GM18508 (cell line): ENCODE data around the gene UTS2B.

Experiments used
- ATAC-seq: cut with Tn5 transposase; IDR thresholded peaks from one replicate; pipeline ENCODE4 v1.9.1; 2021; ENCODE audit warnings: moderate number of reproducible peaks; ENCODE audit not compliant: insufficient read depth, unreplicated experiment

Gene UTS2B

DNA sequence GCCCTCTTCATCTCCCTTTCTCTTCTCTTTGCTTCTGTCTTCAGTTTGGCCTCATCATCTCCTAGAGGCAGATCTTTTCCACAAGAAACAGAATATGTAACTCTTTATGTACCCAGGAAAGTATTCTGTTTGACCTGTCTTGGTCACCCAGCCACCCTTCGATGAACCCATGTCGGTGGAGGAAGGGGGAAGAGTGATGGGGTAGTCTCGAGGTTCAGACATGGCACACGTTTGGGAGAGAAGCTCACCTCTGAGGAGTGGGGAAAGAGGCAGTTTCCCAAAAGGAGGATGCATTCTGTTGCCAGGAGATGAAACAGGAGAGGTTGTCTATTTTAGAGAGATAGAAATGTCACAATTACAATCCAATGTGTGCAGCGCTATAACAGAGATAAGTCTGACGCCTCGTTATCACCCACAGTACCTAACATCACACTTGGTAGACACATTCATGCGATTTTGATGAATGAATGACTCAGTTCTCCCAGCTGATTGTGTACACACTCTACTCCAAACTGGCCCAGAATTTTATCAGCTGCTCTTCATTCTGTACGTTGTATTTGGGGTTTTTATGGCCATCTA lies 1.9 kb downstream of the UTS2B start:
- peak; percentile 2 for ATAC-seq

DNA sequence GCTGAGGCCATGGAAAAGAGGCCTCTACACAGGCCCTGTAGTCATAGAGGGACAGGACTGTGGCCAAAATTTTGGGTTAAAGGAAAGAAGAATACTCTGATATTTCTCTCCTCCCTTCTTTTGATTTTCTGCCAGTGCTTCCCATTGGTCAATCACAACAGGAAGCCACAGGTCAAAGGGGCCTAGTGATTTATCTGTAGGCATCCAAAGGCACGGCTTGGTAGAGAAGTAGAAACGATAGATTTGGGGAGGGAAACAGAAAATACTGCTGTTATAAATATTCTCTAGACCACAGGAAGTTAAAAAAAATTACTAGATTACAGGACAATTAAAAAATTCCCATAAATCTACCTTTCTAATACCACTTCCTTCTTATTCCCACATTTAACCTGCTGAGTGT lies 2.8 kb downstream of the UTS2B start:
- ATAC-seq, result no peak

DNA sequence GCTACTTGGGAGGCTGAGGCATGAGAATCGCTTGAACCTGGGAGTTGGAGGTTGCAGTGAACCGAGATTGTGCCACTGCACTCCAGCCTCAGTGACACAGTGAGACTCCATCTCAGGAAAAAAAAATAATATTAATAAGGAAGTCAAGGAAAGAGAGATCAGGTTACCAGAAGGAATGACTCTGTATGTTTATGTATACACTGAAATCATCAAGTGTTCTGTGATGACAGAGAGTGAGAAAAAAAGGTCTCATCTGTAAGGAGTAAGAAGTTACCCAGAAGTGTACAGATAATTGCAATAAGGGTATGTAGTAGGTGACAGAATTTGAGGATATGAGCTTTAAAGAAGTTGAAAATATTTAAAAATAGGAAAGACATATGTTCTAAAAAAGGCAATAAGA lies 5.4 kb downstream of the UTS2B start:
- ATAC-seq, result no peak

DNA sequence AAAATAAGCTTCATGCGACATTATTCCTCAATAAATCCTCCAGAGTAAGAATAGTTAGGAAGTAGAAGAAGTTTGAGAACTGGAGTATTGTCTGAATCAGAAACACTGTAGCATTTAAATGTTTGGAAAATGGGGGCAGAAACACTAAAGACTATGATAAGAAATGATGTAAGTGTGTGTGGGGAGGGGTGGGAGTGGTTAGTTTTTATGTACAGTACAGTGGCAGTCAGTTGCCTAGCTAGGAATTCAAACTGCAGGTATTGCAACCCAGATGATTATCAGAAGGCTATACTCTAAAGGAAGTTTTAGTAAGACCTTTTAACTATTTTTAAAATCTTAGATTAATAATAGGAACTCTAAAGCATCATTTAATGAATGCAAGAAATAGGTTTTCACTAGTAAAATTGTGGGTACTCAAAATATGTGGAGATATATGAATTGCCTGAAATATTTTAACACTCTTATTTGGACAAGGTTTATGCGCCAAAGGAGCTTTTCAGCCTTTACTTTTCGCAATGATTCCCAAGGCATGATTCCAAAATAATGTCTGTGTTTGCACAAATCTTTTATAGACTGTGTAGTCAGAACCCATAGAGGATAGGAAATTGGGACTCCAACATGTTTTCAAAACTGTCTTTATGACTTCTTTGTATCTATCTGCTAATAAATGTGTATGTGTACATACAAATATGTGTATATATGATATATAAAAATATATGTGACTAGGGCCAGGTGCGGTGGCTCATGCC lies 9.1 kb downstream of the UTS2B start:
- ATAC-seq, result no peak

DNA sequence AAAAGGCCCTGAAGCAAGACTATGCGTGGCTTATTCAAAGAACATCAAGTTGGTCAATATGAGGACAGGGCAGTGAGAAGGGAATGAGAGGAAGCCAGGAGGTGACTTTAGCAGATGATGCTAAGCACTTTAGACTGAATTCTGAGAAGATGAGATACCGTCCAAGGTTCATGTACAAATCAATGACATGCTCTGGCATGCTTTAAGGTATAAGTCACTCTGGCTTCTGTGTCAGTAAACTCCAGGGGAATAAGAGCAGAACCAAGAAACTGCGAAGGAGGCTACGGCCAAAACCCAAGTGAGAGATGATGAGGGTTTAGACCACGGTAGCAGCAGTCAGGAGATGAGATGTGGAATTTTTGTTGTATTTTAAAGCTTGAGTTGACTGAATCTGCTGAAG lies 10.0 kb downstream of the UTS2B start:
- ATAC-seq, result no peak

DNA sequence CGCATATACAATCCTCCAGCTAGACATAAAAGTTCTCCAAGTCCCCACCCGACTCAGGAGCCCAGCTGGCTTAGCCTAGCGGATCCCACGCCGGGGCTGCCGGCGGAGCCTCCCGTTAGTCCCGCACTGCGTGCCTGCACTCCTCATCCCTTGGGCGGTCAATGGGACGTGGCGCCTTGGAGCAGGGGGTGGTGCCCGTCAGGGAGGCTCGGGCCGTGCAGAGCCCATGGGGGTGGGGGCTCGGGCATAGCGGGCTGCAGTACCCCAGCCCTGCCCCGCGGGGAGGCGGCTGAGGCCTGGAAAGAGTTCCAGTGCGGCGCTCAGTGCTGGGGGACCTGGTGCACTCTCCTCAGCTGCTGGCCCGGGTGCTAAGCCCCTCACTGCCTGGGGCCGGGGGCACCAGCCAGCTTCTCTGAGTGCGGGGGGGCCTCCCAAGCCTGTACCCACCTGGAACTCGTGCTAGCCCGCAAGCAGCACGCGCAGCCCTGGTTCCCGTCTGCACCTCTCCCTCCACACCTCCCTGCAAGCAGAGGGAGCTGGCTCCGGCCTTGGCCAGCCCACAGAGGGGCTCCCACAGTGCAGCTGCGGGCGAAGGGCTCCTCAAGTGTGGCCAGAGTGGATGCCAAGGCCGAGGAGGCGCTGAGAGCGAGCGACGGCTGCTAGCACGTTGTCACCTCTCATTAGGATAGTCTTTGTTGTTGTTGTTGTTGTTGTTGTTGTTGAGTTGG lies 13.3 kb downstream of the UTS2B start:
- ATAC-seq, result no peak

DNA sequence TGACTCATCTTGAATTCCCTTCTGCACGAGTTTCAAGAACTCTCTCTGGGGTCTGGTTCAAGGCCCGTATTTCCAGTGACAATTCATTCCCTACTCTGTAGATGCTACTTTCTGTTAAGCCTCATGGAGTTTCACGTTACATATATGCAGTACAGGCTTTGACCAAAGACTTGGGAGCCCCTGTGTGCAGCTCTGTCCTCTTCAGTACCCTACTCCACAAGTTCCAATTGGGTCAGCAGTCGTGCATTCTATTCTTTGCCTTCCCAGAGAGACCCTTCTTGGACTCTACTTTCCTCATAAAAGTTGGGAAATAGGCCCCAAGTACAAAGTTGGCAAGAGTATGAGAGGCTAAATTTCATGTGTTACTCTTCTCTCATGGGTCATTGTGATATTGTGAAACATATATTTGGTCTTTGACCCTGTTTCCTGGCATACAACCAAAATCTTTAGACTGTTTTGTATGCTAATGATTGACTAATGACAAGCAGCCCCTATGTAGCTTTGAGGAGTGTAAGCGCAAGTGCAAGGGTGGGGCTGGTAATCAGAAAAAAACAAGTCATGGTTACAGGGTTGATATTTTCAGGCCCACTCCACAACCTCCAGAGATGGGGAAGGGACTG lies 16.1 kb downstream of the UTS2B start:
- no peak for ATAC-seq

DNA sequence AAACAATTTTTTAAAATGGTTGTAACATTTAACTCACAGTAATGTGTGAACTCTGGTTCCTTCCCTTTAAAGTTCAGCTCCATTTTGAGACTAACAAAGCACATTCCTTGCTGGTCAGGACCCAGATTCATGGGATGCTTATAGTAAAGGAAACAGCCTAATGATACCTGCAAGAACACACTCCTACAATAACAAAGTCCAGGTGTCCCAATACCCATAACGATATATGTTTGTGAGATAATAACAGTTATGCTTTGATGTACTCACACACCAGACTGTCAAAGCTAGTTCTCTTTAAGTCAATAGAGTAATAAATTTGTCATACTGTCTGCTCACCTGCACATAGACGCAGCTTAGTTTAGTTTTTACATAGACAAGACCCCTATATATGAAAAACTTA lies 17.0 kb downstream of the UTS2B start:
- no peak for ATAC-seq

DNA sequence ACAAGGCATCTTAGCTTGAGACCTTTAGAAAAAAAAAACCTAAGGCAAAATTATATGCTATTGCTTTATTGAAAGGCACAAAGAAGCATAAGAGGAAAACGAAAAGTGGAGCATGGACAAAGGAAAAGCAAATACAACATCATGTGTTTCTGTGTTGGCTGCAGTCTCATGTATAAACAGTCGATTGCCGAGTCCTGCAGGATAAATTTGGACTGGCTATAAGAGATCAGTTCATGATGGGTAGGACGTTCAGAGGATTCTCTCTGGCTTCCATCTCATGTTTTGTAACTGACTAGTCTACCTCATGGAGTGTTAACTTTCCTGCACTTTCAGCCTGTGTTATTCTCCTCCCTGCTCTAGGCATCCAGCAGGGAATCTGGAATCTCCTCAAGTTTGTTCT lies 23.0 kb downstream of the UTS2B start:
- ATAC-seq, result no peak

DNA sequence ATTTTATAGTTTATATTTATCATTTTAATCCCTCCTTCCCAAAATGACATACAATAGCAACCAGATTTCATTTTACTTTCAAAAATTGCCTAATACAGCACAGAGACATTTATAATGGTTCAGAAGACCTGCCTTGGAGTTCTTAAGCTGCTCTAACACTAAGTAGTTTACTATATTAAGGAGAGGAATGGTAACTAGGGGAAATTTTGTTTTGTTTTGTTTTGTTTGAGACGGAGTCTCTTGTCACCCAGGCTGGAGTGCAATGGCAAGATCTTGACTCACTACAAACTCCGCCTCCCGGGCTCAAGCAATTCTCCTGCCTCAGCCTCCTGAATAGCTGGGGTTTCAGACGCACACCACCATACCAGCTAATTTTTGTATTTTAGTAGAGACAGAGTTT lies 23.9 kb downstream of the UTS2B start:
- no peak for ATAC-seq

DNA sequence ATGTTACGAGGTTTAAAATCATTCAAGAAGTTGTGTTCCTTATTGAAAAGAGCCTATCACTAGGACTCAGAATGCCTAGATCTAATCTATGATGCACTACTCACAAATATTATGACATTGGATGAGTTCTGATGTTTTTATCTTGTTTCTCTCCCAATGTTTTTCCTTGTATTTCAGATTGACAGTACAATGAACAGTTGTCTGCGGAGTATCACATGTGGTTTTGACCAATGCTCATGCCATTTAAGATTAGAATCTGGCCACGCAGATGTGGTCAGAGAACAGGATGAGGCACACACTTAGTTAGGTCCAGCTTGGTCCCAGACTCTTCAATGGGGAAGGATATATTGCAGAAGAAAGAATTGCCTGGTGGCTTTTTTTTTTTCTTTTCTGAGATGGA lies 26.7 kb downstream of the UTS2B start:
- no peak for ATAC-seq

DNA sequence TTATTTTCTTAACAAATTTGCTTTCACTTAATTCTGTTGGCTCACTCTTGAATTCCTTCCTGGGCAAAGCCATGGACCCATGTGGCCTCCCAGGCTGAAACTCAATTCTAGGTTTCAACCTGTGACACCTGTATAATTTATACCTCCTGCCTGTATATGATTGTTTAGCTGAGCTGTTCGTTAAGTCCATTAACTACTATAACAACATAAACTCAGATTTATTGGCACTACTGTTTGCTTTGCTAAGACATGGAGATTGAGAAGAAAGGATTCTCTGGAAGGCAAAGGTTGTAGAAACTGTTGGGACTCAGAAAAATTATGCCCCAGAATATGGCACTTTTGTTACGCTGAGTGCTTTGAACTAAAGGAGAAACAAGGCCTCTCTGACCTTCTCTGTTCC lies 27.9 kb downstream of the UTS2B start:
- no peak for ATAC-seq

DNA sequence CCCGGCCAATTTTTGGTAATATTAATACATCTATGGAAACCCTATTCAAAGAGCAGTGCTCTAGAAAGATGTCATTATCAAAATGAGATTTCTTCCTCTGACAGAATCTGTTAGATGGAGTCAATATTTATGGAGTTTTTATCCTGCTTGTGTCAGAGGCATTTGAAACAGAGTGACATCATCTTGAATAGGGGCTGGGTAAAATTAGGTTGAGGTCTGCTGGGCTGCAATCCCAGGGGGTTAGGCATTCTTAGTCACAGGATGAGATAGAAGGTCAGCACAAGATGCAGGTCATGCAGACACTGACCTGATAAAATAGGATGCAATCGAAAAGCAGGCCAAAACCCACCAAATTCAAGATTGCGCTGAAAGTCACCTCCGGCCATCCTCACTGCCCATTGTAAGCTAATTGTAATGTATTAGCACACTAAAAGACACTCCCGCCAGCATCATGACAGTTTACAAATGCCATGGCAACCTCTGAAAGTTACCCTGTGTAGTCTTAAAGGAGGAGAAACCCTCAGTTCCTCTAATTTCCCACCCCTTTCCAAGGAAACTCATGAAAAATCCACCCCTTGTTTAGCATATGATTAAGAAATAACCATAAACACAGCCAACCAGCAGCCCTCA lies 28.4 kb downstream of the UTS2B start:
- no peak for ATAC-seq

DNA sequence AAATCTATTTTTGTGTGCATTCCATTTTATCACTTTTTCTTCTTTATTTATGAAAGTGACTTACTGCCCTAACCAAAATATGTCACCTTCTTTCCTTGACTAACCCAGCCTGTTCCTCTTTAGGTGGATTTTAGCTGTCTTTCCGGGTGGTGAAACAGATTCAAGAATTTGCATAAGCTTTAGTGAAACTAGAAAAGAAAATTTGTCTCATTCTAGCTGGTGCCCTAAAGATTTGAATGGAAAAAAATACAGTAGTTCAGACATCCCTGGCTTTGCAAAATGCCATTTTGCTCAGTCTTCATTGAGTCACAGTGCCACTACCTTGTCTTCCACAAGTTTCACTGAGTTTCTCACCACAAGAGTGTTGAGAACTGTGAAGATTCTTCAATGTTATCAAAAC lies 29.3 kb downstream of the UTS2B start:
- ATAC-seq, result peak; percentile 66

DNA sequence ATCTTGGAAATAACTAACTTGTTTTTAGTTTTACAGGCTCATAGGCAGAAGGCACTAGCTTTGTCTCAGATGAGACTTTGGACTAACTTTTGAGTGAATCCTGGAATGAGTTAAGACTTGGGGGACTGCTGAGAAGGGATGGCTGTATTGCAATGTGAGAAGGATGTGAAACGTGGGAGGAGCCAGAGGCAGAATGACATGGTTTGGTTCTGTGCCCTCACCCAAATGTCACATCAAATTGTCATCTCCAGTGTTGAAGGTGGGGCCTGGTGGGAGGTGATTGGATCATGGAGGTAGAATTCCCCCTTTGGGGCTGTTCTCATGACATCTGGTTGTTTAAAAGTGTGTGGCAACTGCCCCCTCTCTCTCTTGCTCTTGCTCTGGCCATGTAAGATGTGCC lies 29.9 kb downstream of the UTS2B start:
- no peak for ATAC-seq

DNA sequence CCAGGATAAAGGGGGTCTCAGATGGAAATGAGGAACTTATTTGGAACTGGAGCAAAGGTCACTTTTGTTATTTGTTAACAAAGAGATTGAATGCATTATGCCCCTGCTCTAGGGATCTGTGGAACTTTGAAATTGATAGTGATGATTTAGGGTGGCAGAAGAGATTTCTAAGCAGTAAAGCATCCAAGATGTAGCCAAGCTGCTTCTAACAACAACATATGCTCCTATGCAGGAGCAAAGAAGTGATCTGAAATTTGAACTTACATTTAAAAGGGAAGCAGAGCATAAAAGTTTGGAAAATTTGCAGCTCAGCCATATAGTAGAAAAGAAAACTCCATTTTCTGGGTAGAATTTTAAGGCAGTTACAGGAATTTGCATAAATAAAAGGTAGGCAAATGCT lies 31.5 kb downstream of the UTS2B start:
- no peak for ATAC-seq

DNA sequence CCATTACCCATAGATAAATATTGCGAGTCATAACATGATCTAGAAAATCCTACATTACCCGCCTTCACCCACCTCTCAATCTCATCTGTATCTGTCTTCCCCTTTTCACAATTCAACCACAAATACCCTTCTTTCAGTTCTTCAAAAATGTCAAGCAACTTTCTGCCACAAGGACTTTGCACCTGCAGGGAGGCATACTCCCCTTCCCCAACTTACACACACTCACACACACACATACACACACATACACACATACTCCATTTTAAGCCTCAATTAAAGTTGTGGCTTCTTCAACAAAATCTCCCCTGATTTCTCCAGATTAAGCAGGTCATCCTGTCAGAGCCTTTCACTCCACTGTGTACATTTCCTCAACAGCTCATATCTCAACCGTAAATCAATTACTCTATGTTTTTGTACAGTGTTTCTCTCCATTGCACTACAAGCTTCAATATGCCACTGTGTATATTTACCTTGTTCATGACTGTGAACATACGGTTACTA lies 34.2 kb downstream of the UTS2B start:
- peak; percentile 82 for ATAC-seq

DNA sequence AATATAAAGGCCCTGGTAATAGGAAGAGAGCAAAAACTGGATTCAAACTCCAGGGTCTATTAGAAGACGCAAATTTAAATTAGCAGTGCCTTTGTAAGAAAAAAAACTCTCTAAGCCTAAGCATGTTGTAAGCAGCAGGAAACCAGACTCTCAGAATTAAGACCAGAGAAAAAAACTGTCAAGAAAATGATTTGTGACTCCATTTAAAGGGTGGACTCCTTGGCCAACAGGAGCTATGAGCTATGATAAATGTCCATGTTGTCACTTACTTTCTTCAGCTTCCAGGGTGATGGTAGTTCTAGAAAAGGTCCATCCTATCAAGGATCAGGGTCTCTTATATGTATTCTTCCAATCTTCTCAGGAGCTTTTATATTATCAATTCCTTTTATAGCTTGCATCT lies 36.0 kb downstream of the UTS2B start:
- no peak for ATAC-seq

DNA sequence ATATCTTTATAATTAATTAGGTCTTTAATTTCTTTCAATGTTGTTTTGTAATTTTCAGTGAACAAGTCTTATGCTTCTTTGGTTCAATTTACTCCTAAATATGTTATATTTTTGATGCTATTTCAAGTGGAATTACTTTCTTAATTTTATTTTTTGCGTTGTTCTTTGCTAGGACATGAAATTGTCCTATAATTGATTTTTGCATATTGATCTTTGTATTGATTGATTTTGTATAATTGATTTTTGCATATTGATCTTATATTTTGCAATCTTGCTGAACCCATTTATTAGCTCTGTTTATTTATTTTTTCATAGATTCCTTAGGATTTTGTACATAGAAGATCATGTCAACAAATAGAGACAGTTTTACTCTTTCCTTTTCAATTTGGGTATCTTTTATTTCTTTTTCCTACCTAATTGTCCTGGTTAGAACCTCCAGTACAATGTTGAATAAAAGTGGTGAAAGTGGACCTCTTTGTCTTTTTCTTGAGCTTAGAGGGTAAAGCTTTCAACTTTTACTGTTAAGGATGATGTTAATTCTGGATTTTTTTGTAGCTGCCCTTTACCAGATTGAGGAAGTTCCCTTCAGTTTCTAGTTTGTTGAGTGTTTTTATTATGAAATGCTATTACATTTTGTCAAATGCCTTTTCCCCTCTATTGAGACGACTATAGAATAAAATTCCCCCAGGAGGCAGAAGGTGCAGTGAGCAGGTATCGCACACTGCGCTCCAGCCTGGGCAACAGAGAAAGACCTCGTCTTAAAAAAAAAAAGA lies 37.9 kb downstream of the UTS2B start:
- no peak for ATAC-seq
